ENCODE results near the gene SKOR2.

DNA sequence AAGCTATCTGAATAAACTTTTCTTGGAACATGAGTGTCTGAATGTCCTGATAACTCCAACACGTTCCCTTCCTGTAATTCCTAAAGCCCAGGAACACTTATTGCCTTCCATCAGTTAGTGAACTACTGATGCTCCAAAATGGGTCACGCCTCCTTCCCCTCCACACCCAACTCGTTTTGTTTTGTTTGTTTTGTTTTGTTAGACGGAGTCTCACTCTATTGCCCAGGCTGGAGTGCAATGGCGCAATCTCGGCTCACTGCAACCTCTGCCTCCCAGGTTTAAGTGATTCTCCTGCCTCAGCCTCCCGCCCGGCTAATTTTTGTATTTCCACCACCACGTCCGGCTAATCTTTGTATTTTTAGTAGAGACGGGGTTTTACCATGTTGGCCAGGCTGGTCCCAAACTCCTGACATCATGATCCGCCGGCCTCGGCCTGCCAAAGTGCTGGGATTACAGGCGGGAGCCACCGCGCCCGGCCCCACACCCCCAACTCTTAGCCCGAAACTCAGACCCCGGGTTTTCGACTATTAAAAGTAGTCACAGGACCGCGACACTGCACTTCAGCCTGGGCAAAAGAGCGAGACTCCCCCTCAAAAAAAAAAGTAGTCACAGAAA is 76.1 kb downstream of the SKOR2 start:
- no peak for TF ChIP-seq POLR2AphosphoS5 (IDR thresholded peaks at IDR 0.05; ENCODE audit: low read depth, low read length)
- TF ChIP-seq, protein P1, sequence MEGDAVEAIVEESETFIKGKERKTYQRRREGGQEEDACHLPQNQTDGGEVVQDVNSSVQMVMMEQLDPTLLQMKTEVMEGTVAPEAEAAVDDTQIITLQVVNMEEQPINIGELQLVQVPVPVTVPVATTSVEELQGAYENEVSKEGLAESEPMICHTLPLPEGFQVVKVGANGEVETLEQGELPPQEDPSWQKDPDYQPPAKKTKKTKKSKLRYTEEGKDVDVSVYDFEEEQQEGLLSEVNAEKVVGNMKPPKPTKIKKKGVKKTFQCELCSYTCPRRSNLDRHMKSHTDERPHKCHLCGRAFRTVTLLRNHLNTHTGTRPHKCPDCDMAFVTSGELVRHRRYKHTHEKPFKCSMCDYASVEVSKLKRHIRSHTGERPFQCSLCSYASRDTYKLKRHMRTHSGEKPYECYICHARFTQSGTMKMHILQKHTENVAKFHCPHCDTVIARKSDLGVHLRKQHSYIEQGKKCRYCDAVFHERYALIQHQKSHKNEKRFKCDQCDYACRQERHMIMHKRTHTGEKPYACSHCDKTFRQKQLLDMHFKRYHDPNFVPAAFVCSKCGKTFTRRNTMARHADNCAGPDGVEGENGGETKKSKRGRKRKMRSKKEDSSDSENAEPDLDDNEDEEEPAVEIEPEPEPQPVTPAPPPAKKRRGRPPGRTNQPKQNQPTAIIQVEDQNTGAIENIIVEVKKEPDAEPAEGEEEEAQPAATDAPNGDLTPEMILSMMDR (IDR thresholded peaks at IDR 0.05) = no peak
- no peak for TF ChIP-seq SIN3A (IDR thresholded peaks at IDR 0.05; ENCODE audit: borderline replicate concordance, insufficient read depth, low read depth, low read length)
